ENCODE results near the gene GCAT. TPM values are rescaled to one million over a fixed set of nuclear protein-coding genes. Genes with fewer than 3 reads are reported as not detected.

GCAT gene
- total and polyA plus RNA-seq, 4 donors, result 20.7 to 32.6 (median 29.8) TPM

DNA sequence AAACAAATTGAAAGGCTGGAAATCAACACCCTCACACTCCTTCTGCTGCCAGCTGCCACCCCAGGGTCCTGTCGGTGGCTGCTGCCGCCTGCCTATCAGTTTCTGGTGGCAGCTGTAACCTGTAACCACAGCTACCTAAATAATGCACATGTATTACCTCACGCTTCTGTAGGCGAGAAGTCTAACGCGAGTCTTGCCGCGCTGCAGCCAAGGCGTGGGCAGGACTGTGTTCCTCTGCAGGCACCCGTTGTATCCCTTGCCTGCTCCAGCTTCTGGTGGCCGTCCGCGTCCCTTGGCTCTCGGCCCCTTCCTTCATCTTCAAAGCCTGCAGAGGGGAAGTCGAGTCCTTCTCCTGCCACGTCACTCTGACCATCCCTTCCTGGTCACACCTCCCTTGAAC, 44.1 kb upstream of the GCAT start:
- peaks cover 2 to 13% (median 8%) of the 10 kb centered on the region in 4 donors for H3K36me3 ChIP-seq (ENCODE audit: control insufficient read depth in 4 of 4, insufficient read depth in 3 of 4, low read depth in 1 of 4, low read length in 3 of 4)
- H3K27me3 ChIP-seq (ENCODE audit: control insufficient read depth in 4 of 4, insufficient read depth in 4 of 4, low read length in 3 of 4), result no peaks in the 10 kb centered on the region
- 96% methylated on average over 16 of the region's 16 CpGs for WGBS
- no peak overlapping the region for H3K9ac ChIP-seq (ENCODE audit: low read depth in 1 of 2, low read length in 2 of 2)
- DNase-seq (ENCODE audit: low spot score), result no peak
- no peak for TF ChIP-seq JUND (IDR thresholded peaks at IDR 0.05)
- TF ChIP-seq, protein P1, sequence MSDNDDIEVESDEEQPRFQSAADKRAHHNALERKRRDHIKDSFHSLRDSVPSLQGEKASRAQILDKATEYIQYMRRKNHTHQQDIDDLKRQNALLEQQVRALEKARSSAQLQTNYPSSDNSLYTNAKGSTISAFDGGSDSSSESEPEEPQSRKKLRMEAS (IDR thresholded peaks at IDR 0.05), result no peak
- TF ChIP-seq RXRA (IDR thresholded peaks at IDR 0.05), result no peak
- no peak for TF ChIP-seq GABPA (IDR thresholded peaks at IDR 0.05 in 1 of 2, conservative IDR thresholded peaks at IDR 0.05 in 1 of 2)
- TF ChIP-seq YY1 (IDR thresholded peaks at IDR 0.05), result no peak
- TF ChIP-seq HNF4A (conservative IDR thresholded peaks at IDR 0.05), result no peak
- no peak for TF ChIP-seq SP1 (IDR thresholded peaks at IDR 0.05)
- no peak overlapping the region for H3K4me3 ChIP-seq (ENCODE audit: low read depth in 1 of 3, low read length in 3 of 3)
- H3K27ac ChIP-seq (ENCODE audit: low read depth in 1 of 2, low read length in 2 of 2), result no peak overlapping the region
- H3K4me1 ChIP-seq (ENCODE audit: control insufficient read depth in 4 of 4, insufficient read depth in 4 of 4, low read length in 3 of 4), result peaks cover 1 to 35% (median 21%) of the 10 kb centered on the region in 4 donors
- H3K9me3 ChIP-seq (ENCODE audit: control insufficient read depth in 4 of 4, low read length in 3 of 4), result no peaks in the 10 kb centered on the region

GRCh38 chr22:37764622-37765021, 43.1 kb upstream of the GCAT start:
- Histone ChIP-seq H3K27me3 (ENCODE audit: control insufficient read depth in 4 of 4, insufficient read depth in 4 of 4, low read length in 3 of 4) (no peaks in the 10 kb centered on the region), H3K9ac (ENCODE audit: low read depth in 1 of 2, low read length in 2 of 2) (no peak overlapping the region), H3K27ac (ENCODE audit: low read depth in 1 of 2, low read length in 2 of 2) (no peak overlapping the region), H3K4me3 (ENCODE audit: low read depth in 1 of 3, low read length in 3 of 3) (no peak overlapping the region), H3K36me3 (ENCODE audit: control insufficient read depth in 4 of 4, insufficient read depth in 3 of 4, low read depth in 1 of 4, low read length in 3 of 4) (peaks cover 2 to 21% (median 13%) of the 10 kb centered on the region in 4 donors), H3K4me1 (ENCODE audit: control insufficient read depth in 4 of 4, insufficient read depth in 4 of 4, low read length in 3 of 4) (peaks cover 0 to 26% (median 12%) of the 10 kb centered on the region in 4 donors), H3K9me3 (ENCODE audit: control insufficient read depth in 4 of 4, low read length in 3 of 4) (no peaks in the 10 kb centered on the region)
- TF ChIP-seq, protein P1 (IDR thresholded peaks at IDR 0.05), result no peak
- no peak for DNase-seq (ENCODE audit: low spot score)
- WGBS, result 83% methylated on average over 6 of the region's 6 CpGs

GRCh38 chr22:37765498-37765897, 42.2 kb upstream of the GCAT start:
- H3K4me3 ChIP-seq (ENCODE audit: low read depth in 1 of 3, low read length in 3 of 3), result no peak overlapping the region
- H3K27me3 ChIP-seq (ENCODE audit: control insufficient read depth in 4 of 4, insufficient read depth in 4 of 4, low read length in 3 of 4), result no peaks in the 10 kb centered on the region
- no peak for DNase-seq (ENCODE audit: low spot score)
- 87% methylated on average over 13 of the region's 13 CpGs for WGBS
- TF ChIP-seq SP1 (IDR thresholded peaks at IDR 0.05) (no peak), GABPA (IDR thresholded peaks at IDR 0.05 in 1 of 2, conservative IDR thresholded peaks at IDR 0.05 in 1 of 2) (no peak), TAF1 (conservative IDR thresholded peaks at IDR 0.05) (no peak), RXRA (IDR thresholded peaks at IDR 0.05) (no peak), HNF4G (IDR thresholded peaks at IDR 0.05) (no peak), EGR1 (IDR thresholded peaks at IDR 0.05; ENCODE audit: low read depth in 2 of 2) (no peak), NR2F2 (IDR thresholded peaks at IDR 0.05) (no peak), YY1 (IDR thresholded peaks at IDR 0.05) (no peak), HNF4A (conservative IDR thresholded peaks at IDR 0.05) (no peak), RAD21 (IDR thresholded peaks at IDR 0.05) (no peak), ATF3 (IDR thresholded peaks at IDR 0.05) (no peak)
- TF ChIP-seq, protein P2, sequence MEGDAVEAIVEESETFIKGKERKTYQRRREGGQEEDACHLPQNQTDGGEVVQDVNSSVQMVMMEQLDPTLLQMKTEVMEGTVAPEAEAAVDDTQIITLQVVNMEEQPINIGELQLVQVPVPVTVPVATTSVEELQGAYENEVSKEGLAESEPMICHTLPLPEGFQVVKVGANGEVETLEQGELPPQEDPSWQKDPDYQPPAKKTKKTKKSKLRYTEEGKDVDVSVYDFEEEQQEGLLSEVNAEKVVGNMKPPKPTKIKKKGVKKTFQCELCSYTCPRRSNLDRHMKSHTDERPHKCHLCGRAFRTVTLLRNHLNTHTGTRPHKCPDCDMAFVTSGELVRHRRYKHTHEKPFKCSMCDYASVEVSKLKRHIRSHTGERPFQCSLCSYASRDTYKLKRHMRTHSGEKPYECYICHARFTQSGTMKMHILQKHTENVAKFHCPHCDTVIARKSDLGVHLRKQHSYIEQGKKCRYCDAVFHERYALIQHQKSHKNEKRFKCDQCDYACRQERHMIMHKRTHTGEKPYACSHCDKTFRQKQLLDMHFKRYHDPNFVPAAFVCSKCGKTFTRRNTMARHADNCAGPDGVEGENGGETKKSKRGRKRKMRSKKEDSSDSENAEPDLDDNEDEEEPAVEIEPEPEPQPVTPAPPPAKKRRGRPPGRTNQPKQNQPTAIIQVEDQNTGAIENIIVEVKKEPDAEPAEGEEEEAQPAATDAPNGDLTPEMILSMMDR (IDR thresholded peaks at IDR 0.05; ENCODE audit: low read depth, low read length, missing input control), result no peak
- TF ChIP-seq, protein P3, sequence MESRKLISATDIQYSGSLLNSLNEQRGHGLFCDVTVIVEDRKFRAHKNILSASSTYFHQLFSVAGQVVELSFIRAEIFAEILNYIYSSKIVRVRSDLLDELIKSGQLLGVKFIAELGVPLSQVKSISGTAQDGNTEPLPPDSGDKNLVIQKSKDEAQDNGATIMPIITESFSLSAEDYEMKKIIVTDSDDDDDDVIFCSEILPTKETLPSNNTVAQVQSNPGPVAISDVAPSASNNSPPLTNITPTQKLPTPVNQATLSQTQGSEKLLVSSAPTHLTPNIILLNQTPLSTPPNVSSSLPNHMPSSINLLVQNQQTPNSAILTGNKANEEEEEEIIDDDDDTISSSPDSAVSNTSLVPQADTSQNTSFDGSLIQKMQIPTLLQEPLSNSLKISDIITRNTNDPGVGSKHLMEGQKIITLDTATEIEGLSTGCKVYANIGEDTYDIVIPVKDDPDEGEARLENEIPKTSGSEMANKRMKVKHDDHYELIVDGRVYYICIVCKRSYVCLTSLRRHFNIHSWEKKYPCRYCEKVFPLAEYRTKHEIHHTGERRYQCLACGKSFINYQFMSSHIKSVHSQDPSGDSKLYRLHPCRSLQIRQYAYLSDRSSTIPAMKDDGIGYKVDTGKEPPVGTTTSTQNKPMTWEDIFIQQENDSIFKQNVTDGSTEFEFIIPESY (IDR thresholded peaks at IDR 0.05), result no peak
- no peaks in the 10 kb centered on the region for H3K9me3 ChIP-seq (ENCODE audit: control insufficient read depth in 4 of 4, low read length in 3 of 4)
- no peak overlapping the region for H3K27ac ChIP-seq (ENCODE audit: low read depth in 1 of 2, low read length in 2 of 2)
- peaks cover 0 to 23% (median 6%) of the 10 kb centered on the region in 4 donors for H3K4me1 ChIP-seq (ENCODE audit: control insufficient read depth in 4 of 4, insufficient read depth in 4 of 4, low read length in 3 of 4)
- peaks cover 2 to 21% (median 13%) of the 10 kb centered on the region in 4 donors for H3K36me3 ChIP-seq (ENCODE audit: control insufficient read depth in 4 of 4, insufficient read depth in 3 of 4, low read depth in 1 of 4, low read length in 3 of 4)
- H3K9ac ChIP-seq (ENCODE audit: low read depth in 1 of 2, low read length in 2 of 2), result no peak overlapping the region
